Right kidney (tissue), 1 donor: ENCODE data around the gene PRKCA.
A peak's percentile ranks its signal among the peaks of the same experiment; 100 is the strongest.

Experiments used
- DNase-seq: peaks from one replicate; pipeline ENCODE4 v3.0.0-alpha.2; 2016

The PRKCA gene

GRCh38 chr17:66414561-66415175 lies 112.3 kb downstream of the PRKCA start:
- DNase-seq: no peak

- peak; percentile 38 for DNase-seq
Observed at GRCh38 chr17:66415366-66416206, 113.2 kb downstream of the PRKCA start.

- DNase-seq: no peak
Observed at GRCh38 chr17:66416207-66416940, 114.0 kb downstream of the PRKCA start.

GRCh38 chr17:66417300-66417719 lies 114.9 kb downstream of the PRKCA start:
- no peak for DNase-seq

DNA sequence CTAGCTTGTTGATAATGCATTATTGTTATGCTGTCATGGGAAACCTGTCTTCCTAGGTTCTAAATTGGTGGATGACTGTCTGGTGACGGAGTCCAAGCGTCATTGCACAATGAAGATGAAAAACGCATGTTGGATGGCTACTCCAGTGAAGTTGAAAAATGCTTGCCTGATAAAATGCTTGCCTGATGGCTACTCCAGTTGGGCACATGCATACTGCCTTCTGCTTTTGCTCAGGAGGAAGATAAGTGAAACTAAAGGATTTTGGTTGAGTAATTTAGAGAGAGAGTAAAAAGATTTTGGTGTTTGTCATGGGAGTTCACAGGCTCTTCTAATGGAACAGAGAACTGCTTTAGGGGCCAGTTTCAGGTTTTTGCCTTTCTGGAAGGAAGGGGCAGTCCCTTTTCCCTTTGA lies 118.6 kb downstream of the PRKCA start:
- DNase-seq: no peak

- DNase-seq: no peak
Observed at GRCh38 chr17:66422186-66422585, 119.8 kb downstream of the PRKCA start.

DNA sequence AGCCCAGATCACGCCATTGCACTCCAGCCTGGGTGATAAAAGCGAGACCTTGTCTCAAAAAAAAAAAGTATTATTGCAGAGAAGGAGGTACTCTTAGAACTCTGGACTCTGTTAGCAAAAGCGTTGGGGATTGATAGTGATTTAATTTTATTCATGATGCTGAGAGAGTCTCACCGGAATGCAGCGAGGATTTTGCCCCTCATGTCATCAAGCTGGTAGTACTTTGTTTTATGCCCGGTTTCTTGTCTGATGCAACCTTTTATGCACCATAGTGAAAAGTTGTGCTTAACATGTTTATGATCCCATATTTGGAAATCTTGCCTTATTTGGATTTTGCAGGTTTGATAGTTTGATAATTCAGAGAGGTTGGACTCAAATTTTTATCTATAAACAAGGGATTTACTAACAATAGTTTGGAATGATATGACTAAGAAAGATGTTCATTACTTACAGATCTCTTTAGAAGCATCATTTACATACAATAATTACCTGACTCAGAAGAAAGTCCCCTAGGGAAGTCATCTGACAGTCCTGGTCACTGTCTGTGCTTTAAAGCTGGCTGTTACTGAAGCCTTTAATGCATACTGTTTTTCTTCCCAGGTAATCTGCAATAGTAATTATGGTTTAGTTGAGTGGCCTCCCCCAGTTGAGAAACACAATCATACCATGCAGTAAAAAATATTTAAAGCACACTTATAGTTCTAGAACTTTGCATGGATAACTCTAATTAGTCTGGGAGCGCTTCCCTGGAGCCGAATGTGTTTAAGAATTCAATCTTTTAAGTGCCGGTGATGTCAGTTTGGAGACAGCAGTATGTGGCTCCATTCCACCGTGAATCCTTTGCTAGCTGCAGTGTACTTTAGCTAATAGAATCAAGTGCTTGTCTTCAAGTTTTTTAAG lies 120.9 kb downstream of the PRKCA start:
- DNase-seq: no peak

DNA sequence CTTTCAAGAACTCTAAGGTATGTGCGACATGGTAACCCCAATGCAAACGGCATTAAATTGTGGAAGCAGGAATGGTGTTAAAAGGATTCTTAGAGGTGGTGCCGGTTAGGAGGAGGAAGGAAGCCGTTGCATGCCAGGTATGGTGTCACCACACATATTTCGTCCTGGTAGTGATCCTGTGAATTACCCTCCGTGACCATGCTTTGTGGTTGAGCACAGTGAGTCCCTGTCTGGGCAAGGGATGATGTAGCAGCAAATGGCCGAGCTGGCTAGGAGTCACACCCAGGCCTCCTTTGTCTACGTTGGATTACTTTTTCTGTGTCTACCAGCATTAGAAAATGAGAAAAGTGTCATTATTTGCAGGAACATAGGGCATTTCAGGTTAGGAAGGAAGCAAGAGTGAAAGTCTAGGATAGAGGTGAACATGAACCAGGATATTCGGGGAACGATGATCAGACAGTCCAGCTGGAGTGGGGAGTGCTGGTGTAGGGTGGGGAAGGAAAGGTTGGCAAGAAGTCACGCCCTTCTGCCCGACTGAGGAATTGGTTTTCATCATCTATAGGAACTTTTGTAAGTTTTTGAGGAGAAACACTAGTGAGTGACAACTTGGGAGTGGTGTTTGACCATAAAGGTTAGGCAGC lies 123.5 kb downstream of the PRKCA start:
- no peak for DNase-seq

DNA sequence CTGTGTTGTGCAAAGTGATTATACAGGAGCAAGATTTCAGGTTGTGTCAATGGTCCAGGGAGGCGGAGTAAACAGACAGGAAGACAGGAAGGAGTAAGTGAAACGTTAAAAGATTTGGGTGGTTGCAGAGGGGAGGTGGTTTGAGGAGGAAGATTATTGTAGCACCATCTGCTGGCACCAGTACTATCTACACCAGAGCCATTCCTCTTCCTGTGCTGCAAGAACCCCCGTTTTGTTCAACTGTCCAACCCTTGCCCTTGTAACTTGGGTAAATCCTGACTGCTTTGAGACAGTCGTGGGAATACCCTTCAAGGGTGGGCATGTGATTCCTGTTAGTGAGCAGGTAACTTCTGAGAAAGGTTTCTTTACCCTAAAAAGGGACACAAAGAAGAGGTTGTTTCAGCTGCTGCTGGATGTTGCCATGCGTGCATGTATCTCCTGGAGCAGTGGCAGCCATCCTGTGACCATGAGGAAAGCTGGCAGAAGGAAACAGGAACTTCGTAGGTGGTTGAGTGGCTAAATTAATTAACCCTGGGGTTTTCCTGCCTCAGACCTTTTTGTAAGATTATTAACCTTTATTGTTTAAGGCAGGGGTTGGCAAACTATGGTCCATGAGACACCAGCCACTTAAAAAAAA lies 124.1 kb downstream of the PRKCA start:
- DNase-seq: no peak

- no peak for DNase-seq
Observed at GRCh38 chr17:66427134-66427533, 124.7 kb downstream of the PRKCA start.

DNA sequence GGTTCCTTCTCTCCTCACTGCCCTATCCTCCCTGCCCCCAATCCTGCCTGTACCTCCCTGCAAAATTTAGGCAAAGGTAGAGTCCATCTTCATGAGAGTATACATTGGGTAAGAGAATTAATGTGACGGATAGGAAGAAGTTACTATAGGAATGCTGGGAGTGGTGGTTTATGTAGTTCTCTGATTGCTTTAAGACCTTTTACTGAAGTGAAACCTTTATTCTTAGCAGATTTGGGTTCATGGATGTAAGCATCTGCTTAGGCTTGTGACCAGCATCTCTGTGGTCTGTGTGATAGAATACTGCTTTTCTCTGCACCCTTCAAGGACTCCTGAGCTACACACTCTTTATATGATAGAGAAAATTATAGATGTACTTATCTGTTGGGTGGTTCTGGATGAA lies 127.3 kb downstream of the PRKCA start:
- no peak for DNase-seq

DNA sequence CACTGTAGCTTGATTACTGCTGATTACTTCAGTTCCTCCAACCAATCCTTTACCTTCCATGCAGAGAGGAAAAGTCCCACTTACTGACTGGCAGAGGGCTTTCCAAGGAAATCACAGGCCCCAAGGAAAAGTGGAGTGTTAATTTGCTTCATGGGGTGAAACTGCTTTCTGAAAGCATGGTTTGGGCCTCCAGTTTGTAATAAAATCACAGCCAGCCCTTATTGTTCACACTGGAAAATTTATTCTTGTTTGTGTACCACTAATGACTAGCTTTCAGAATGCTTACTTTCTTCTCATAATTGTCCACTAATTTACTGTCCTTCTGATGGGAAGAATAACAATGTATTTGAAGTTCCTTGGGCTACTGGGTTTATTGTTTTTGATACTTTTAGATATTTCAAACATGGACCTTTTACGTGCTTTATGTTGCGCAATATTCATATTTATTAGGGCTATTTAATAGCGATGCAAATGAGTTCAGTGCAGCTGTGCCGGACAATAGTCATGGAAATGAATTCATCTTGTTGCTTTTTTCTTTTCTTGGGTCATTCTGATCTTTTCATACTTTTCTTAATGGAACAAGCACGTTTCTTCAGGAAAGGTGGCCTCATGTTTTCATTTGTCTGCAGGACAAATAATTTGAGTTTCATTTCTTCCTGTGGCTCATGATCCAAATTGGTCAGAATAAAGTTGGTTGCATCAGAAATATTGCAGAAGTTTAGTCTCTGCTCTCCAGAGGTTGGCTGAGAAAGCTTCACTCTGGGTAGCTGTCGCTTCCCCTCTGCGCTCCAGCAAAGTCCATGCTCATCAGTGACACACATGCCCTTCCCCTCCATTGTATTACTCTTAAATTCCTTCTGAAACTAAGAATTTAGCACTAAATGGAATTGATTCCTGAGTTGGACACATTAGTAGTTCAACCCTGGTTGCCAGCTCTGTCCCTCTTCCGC lies 128.7 kb downstream of the PRKCA start:
- DNase-seq: no peak

GRCh38 chr17:66431910-66432309 lies 129.5 kb downstream of the PRKCA start:
- DNase-seq: no peak

GRCh38 chr17:66432411-66432957 lies 130.1 kb downstream of the PRKCA start:
- no peak for DNase-seq

DNA sequence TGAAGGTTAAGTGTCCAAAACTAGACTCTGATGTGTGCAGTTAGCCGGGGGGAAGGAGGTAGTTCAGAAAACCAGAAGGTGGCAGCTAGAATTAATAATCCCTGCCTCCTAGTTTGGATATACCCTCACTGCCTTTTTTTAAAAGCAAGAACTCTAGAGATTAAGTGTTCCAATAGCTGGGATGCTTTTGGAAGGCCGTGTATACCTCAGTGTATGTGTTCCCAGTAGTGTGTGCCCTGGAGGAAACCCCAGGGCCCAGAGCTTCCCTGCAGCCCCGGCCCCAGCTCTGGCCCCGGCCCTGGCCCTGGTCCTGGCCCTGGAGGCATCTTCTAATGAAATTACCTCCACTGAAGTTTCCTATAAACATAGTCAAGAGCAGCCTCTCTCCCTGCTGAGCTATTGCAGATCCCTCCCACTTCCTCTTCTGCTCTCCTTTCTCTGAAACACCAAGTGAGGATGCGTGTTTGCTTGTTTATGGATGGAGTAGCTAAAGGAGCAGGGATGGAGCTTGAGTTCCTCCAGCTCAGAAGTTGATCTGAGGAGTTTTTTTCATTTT lies 130.7 kb downstream of the PRKCA start:
- no peak for DNase-seq

- DNase-seq: no peak
Observed at GRCh38 chr17:66435182-66435581, 132.8 kb downstream of the PRKCA start.

DNA sequence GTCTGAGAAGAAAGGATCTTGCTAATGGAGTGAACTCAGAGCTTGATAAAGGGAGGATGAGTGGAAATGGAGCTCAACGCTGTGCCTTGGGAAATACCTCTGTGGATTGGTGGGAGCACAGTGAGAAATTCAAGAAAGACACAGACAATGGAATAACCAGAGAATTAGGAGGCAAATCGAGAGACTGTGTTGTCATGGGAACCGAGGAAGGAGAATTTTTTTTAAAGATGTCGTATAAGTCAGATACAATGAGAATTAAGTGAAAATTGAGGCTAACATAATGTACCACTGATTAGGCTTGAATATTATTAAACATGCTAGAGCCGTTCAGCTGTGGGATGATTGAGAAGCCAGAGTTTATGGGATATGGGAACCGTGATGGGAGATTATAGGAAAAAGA lies 134.2 kb downstream of the PRKCA start:
- DNase-seq: no peak

GRCh38 chr17:66437476-66438026 lies 135.1 kb downstream of the PRKCA start:
- DNase-seq: no peak

- DNase-seq: no peak
Observed at GRCh38 chr17:66438101-66438500, 135.7 kb downstream of the PRKCA start.
